Tibial nerve (tissue), 4 donors: ENCODE results near the gene CNTNAP5. TPM values are rescaled to one million over a fixed set of nuclear protein-coding genes. Genes with fewer than 3 reads are reported as not detected.

Experiments used
- DNase-seq, 2 donors: peaks; one replicate each; pipeline ENCODE4 v3.0.0-alpha.2; 2019; ENCODE audit warnings: low spot score in 2 of 2
- H3K27ac ChIP-seq, 4 donors: fragments of 200-600 bp; sonication (generic) in 3 of 4; one replicate each; pipeline ENCODE4 v1.5.1; 2017 to 2019; ENCODE audit warnings: mild to moderate bottlenecking in 1 of 4
- H3K27me3 ChIP-seq, 2 donors: fragments of 200-600 bp; sonication (generic) in 1 of 2; one replicate each; pipeline versions ENCODE4 v1.5.1 to v1.6.0; 2017 to 2019
- H3K36me3 ChIP-seq, 3 donors: fragments of 200-600 bp; sonication (generic); one replicate each; pipeline ENCODE4 v1.5.1; 2018 to 2019
- H3K4me1 ChIP-seq, 4 donors: fragments of 200-600 bp; sonication (generic) in 3 of 4; one replicate each; pipeline ENCODE4 v1.5.1; 2017 to 2019
- H3K4me3 ChIP-seq, 4 donors: fragments of 200-600 bp; sonication (generic) in 3 of 4; one replicate each; pipeline ENCODE4 v1.5.1; 2017 to 2019; ENCODE audit warnings: mild to moderate bottlenecking in 1 of 4, moderate library complexity in 1 of 4
- H3K9me3 ChIP-seq, 4 donors: fragments of 200-600 bp; sonication (generic) in 3 of 4; one replicate each; pipeline ENCODE4 v1.5.1; 2017 to 2019
- CTCF ChIP-seq, 5 experiments: fragments of 200-600 bp in 3 of 5; fragments of 450-650 bp in 2 of 5; sonication (generic) in 3 of 5; IDR thresholded peaks; one replicate each; pipeline ENCODE4 v1.5.1; 2016 to 2019; ENCODE audit warnings: antibody characterized with exemption in 5 of 5, mild to moderate bottlenecking in 3 of 5, moderate library complexity in 2 of 5
- EP300 ChIP-seq, 2 donors: sonication (generic); formaldehyde crosslinking; IDR thresholded peaks; one replicate each; pipeline ENCODE4 v1.6.1; 2017; ENCODE audit warnings: antibody characterized with exemption in 2 of 2, mild to moderate bottlenecking in 1 of 2
- POLR2A ChIP-seq, 2 donors: fragments of 450-650 bp; IDR thresholded peaks; one replicate each; pipeline ENCODE4 v1.6.1; 2017; ENCODE audit warnings: antibody characterized with exemption in 2 of 2, mild to moderate bottlenecking in 2 of 2, moderate library complexity in 2 of 2
- WGBS, 2 donors: methylation state at CpG; one replicate each; pipeline ENCODE4 v1.1.5; 2018; 5-methylcytosine and 5-hydroxymethylcytosine counted together
- total RNA-seq, 4 donors: library from RNA; depleted of rRNA; stranded (reverse); fragments of >200 nt; gene quantifications; one replicate each; pipeline ENCODE4 v1.1.0, GENCODE V29; 2016

CNTNAP5 gene
- total RNA-seq, 4 donors from 2014 or later: under 0.01 to 0.22 TPM; not detected in 2

- peak in 1 of 5 experiments; percentile 3 for TF ChIP-seq CTCF (IDR thresholded peaks at IDR 0.05)
- TF ChIP-seq EP300 (IDR thresholded peaks at IDR 0.05): no peak
- peaks cover 0 to 29% (median 0%) of the 10 kb centered on the region in 4 donors for H3K9me3 ChIP-seq
- H3K27me3 ChIP-seq: no peaks in the 10 kb centered on the region
- peaks cover 0 to 28% (median 0%) of the 10 kb centered on the region in 4 donors for H3K4me1 ChIP-seq
- 52 to 54% methylated on average over 1 of the region's 1 CpG for WGBS, 2 donors
- peak; percentile 40 to 55 for DNase-seq
- no peaks in the 10 kb centered on the region for H3K36me3 ChIP-seq
- no peak overlapping the region for H3K4me3 ChIP-seq
- peak overlapping the region in 2 of 4 donors; percentile 69 to 70 for H3K27ac ChIP-seq
Observed at GRCh38 chr2:124692707-124693106, 667.6 kb downstream of the CNTNAP5 start.

GRCh38 chr2:124693156-124693555 lies 668.1 kb downstream of the CNTNAP5 start:
- H3K9me3 ChIP-seq: peaks cover 0 to 29% (median 0%) of the 10 kb centered on the region in 4 donors
- no peaks in the 10 kb centered on the region for H3K27me3 ChIP-seq
- H3K36me3 ChIP-seq: no peaks in the 10 kb centered on the region
- TF ChIP-seq CTCF (IDR thresholded peaks at IDR 0.05): peak in 1 of 5 experiments; percentile 5
- no peak for TF ChIP-seq EP300 (IDR thresholded peaks at IDR 0.05)
- no peak for TF ChIP-seq POLR2A (IDR thresholded peaks at IDR 0.05)
- H3K4me3 ChIP-seq: no peak overlapping the region
- no peak for DNase-seq
- peaks cover 0 to 28% (median 0%) of the 10 kb centered on the region in 4 donors for H3K4me1 ChIP-seq
- WGBS, 2 donors: 38 to 42% methylated on average over 1 of the region's 1 CpG
- H3K27ac ChIP-seq: peak overlapping the region in 3 of 4 donors; percentile 23 to 70 (median 69)

GRCh38 chr2:124698979-124699565 lies 674.0 kb downstream of the CNTNAP5 start:
- TF ChIP-seq EP300 (IDR thresholded peaks at IDR 0.05) (no peak), CTCF (IDR thresholded peaks at IDR 0.05) (no peak), POLR2A (IDR thresholded peaks at IDR 0.05) (no peak)
- no peak overlapping the region for H3K4me3 ChIP-seq
- H3K27me3 ChIP-seq: no peaks in the 10 kb centered on the region
- H3K36me3 ChIP-seq: no peaks in the 10 kb centered on the region
- H3K27ac ChIP-seq: no peak overlapping the region
- 62 to 66% methylated on average over 4 of the region's 4 CpGs for WGBS, 2 donors
- H3K9me3 ChIP-seq: no peaks in the 10 kb centered on the region
- no peak for DNase-seq
- peaks cover 0 to 11% (median 0%) of the 10 kb centered on the region in 4 donors for H3K4me1 ChIP-seq

GRCh38 chr2:124702777-124703176 lies 677.7 kb downstream of the CNTNAP5 start:
- H3K27ac ChIP-seq: no peak overlapping the region
- H3K36me3 ChIP-seq: no peaks in the 10 kb centered on the region

More at GRCh38 chr2:124702777-124703176, 677.7 kb downstream of the CNTNAP5 start:
- H3K4me1 ChIP-seq: no peaks in the 10 kb centered on the region
- no peak overlapping the region for H3K4me3 ChIP-seq
- H3K27me3 ChIP-seq: no peaks in the 10 kb centered on the region
- DNase-seq: no peak
- TF ChIP-seq CTCF (IDR thresholded peaks at IDR 0.05) (no peak), POLR2A (IDR thresholded peaks at IDR 0.05) (no peak), EP300 (IDR thresholded peaks at IDR 0.05) (no peak)
- no peaks in the 10 kb centered on the region for H3K9me3 ChIP-seq
